ENCODE measurements around the gene TMEM145. TPM values are rescaled to one million over a fixed set of nuclear protein-coding genes. Genes with fewer than 3 reads are reported as not detected.
A peak's percentile ranks its signal among the peaks of the same experiment; 100 is the strongest.

TMEM145 gene
- total RNA-seq, 1 donor from 2014 or later: 18.4 TPM

GRCh38 chr19:42350417-42350816 lies 37.3 kb downstream of the TMEM145 start:
- H3K4me3 Mint-ChIP-seq: no peak overlapping the region
- H3K9me3 Mint-ChIP-seq: no peaks in the 10 kb centered on the region
- H3K4me1 Mint-ChIP-seq: peaks cover 20% of the 10 kb centered on the region
- H3K36me3 Mint-ChIP-seq (ENCODE audit: low read depth): peaks cover 9% of the 10 kb centered on the region
- DNase-seq (ENCODE audit: low read depth, low spot score): no peak
- TF ChIP-seq CTCF (conservative IDR thresholded peaks at IDR 0.05): no peak
- H3K27me3 Mint-ChIP-seq (ENCODE audit: low read depth): no peaks in the 10 kb centered on the region
- no peak overlapping the region for H3K27ac Mint-ChIP-seq (ENCODE audit: unreplicated experiment)

- Mint-ChIP-seq H3K36me3 (ENCODE audit: low read depth) (peaks cover 8% of the 10 kb centered on the region), H3K9me3 (no peaks in the 10 kb centered on the region), H3K27me3 (ENCODE audit: low read depth) (no peaks in the 10 kb centered on the region), H3K4me3 (no peak overlapping the region), H3K27ac (ENCODE audit: unreplicated experiment) (no peak overlapping the region), H3K4me1 (peaks cover 20% of the 10 kb centered on the region)
- no peak for TF ChIP-seq CTCF (conservative IDR thresholded peaks at IDR 0.05)
- DNase-seq (ENCODE audit: low read depth, low spot score): no peak
These were observed 38.1 kb downstream of the TMEM145 start for GRCh38 chr19:42351079-42351735.

- Mint-ChIP-seq H3K4me3 (peak overlapping the region; percentile 70), H3K36me3 (ENCODE audit: low read depth) (peaks cover 9% of the 10 kb centered on the region), H3K27me3 (ENCODE audit: low read depth) (no peaks in the 10 kb centered on the region), H3K4me1 (peaks cover 20% of the 10 kb centered on the region), H3K9me3 (no peaks in the 10 kb centered on the region), H3K27ac (ENCODE audit: unreplicated experiment) (no peak overlapping the region)
- no peak for TF ChIP-seq CTCF (conservative IDR thresholded peaks at IDR 0.05)
- DNase-seq (ENCODE audit: low read depth, low spot score): peak; percentile 65
These were observed 39.5 kb downstream of the TMEM145 start for GRCh38 chr19:42352301-42353259.

GRCh38 chr19:42353341-42354015 lies 40.4 kb downstream of the TMEM145 start:
- Mint-ChIP-seq H3K4me1 (peaks cover 20% of the 10 kb centered on the region), H3K27me3 (ENCODE audit: low read depth) (no peaks in the 10 kb centered on the region), H3K27ac (ENCODE audit: unreplicated experiment) (no peak overlapping the region), H3K9me3 (no peaks in the 10 kb centered on the region), H3K4me3 (no peak overlapping the region), H3K36me3 (ENCODE audit: low read depth) (peaks cover 11% of the 10 kb centered on the region)
- TF ChIP-seq CTCF (conservative IDR thresholded peaks at IDR 0.05): no peak
- DNase-seq (ENCODE audit: low read depth, low spot score): no peak

- Mint-ChIP-seq H3K36me3 (ENCODE audit: low read depth) (peaks cover 9% of the 10 kb centered on the region), H3K27ac (ENCODE audit: unreplicated experiment) (no peak overlapping the region), H3K27me3 (ENCODE audit: low read depth) (no peaks in the 10 kb centered on the region), H3K4me3 (no peak overlapping the region), H3K9me3 (no peaks in the 10 kb centered on the region), H3K4me1 (peaks cover 16% of the 10 kb centered on the region)
- no peak for DNase-seq (ENCODE audit: low read depth, low spot score)
- no peak for TF ChIP-seq CTCF (conservative IDR thresholded peaks at IDR 0.05)
These were observed 42.8 kb downstream of the TMEM145 start for GRCh38 chr19:42355896-42356295.

Data from neural crest cell (in vitro differentiated cells).